ENCODE results near the gene BRAT1.

The BRAT1 gene

GRCh38 chr7:2510130-2510776, 45.1 kb downstream of the BRAT1 start:
- no peak for DNase-seq (ENCODE audit: low read depth)

DNA sequence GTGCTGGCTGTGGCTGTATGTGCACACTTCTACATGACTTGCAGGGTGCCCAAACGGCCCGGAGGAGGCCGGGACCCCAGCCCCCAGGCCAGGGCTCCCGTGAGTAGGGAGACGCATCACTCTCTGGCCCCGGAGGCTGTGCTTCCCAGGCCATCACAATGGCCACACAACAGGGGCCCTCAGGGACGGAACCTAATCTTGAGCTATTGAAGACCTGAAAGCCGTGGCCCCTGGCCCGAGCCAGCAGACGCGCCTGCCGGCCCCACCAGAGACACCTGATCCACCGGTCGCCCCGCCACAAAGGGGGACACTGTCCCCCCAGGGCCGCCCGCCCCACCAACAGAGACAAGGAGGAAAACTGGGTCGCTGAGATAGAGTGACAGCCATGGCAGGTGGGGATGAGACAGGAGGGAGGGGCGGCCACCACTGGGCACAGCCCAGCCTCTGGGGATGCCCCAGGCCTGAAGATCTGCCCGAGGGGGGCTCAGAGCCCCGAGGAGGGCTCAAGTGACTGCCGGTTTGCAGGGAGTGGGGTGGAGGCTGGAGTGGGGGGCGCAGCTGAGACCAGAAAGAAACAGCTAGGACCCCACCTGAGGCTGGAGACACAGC, 45.9 kb downstream of the BRAT1 start:
- no peak for DNase-seq (ENCODE audit: low read depth)

DNA sequence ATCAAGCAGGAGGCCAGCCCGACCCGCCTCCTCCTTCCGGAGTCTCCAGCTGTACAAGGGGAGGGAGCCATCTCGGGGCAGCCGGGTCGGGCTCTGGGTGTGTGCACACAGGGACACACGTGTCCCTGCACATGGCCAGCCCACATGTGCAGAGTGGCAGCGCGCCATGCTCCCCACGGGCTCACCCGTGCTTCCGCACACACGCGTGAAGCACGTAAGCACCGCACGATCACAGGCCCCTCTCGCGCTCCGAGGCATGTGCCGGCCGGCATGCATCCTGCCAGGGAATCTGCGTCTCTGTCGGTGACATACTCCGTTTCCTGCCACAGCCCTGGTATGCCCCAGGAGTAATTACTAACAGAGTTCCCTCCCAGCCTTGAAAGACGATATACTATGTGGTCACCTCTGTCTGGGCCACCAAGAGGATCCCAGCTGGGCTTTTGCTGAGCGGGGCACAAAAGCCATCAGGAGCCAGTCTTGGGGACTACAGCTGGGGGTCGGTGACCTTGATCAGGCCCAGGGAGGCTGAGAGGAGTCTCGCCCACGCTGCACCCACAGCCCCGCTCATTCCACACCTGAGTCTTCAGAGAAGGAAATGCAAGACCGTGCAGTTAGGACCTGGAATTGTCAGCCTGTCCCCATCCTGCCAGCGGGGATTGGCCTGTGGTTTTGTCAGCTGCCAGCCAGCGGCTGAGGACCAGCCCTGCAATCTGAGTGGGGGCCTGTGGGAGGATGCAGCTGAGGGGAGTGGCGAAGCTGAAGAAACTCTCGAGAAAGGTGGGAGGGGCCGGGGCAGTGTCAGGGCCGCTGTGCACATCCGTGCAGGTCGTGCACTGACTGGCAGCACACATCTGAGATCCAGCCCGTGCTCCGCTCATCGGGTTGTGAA, 46.8 kb downstream of the BRAT1 start:
- peak; percentile 81 for DNase-seq (ENCODE audit: low read depth)

- no peak for DNase-seq (ENCODE audit: low read depth)
Measured at GRCh38 chr7:2507917-2508306, 47.4 kb downstream of the BRAT1 start.

GRCh38 chr7:2507208-2507916, 48.0 kb downstream of the BRAT1 start:
- no peak for DNase-seq (ENCODE audit: low read depth)

DNA sequence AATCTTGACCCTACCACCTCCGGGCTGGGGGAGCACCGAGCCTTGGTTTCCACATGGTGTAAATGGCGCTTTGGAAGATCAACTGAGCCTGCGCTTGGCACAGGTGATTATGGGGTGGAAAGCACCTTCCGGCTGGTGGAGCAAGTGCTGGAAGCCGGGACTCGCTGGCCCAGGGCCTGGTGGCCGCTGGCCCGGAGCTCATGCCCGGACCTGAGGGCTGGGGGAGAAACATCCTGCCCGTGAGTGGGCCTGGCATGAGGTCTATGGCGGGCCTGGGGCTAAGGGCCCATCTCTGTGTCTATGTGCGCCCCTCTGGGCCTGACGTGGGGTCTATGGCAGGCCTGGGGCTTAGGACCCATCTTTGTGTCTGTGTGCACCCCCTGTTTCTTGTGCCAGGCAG, 49.9 kb downstream of the BRAT1 start:
- DNase-seq (ENCODE audit: low read depth), result no peak

GRCh38 chr7:2504889-2505375, 50.4 kb downstream of the BRAT1 start:
- DNase-seq (ENCODE audit: low read depth), result no peak

DNA sequence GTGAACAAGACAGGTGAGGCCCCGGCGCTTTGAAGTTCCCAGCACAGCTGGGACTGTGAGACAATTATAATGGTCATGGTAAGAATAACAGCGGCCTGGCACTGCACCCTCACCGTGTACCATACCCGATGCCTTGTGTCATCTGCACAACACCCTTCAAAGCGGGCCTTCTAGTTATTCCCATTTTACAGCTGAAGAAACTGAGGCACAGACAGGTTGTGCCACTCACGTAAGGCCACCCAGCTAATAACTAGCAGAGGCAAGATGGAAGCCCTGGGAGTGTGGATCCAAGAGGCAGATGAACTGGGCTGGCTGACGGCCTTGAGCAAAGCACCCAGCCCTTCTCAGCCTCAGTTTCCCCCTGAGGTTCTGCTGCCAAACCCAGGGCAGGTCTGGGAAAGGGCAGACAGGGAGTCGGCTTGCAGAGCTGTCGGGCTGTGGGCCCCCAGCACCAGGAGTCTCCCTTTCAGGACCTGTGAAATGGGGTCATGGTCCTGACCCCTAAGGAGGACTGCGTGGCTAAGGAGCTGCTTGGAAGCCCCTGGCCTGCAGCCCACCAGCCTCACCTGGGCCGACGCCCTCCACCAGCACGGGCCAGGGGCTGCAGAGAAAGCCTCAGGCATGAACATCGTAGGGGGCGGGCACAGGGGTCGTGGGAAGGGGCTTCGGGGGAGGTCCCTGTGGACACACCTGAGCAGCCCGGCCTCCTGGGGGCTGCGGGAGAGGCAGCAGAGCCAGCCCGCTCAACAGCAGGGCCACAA, 51.0 kb downstream of the BRAT1 start:
- DNase-seq (ENCODE audit: low read depth), result no peak

DNA sequence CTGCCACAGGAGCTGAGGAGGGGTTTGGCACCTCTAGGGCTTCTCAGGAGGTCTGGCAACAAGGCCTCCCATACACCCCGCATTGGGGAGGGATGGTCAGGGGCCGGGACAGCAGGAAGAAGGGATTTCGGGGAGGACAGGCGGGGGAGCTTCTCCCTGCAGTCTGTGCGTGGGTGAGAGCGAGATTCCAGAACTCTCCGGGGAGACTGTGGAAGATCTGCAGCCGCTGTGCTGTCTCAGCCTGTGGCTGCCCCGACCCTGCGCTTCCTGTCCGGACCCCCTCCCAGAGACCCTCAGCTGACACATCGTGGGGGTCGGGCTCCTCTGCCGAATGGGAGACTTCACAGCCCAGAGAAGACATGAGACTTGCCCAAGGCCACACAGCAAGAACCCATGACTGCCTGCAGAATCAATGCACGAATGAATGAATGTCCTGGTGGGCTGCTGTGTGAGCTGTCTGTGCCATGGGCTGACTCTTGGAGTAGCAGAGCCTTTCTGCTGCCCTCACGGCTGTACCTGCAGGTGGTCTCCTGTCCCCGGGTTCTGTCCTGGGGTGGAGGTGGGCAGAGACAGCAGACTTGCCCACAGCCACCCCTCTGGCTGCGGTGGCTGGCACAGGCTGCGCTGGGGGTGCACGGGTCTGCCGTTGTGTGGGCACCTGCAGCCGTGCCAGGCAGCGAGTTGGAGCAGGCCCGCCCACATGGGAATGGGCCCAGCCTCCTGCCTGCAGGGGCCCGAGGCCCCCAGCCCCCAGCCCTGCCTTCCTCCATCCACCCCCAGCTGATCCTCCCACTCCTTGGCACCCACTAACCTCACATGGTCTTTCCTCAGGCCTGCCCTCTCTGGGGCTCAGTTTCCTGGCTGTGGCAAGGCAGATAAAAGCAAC, 52.0 kb downstream of the BRAT1 start:
- DNase-seq (ENCODE audit: low read depth), result no peak

DNA sequence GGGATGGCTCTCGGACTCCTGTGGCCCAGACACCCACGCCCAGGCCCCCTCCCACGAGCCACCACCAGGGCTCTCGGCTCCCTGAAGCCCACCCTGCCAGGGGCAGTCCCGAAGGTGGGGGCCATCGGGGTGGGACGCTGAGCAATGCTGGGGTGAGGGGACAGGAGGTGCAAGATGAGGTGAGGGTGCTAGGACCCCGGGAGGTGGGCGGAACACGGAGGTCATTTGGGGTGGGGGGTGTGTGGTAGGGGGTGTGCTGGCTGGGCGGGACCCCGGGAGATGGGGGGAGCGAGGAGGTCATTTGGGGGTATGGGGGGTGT, 52.7 kb downstream of the BRAT1 start:
- no peak for DNase-seq (ENCODE audit: low read depth)

DNA sequence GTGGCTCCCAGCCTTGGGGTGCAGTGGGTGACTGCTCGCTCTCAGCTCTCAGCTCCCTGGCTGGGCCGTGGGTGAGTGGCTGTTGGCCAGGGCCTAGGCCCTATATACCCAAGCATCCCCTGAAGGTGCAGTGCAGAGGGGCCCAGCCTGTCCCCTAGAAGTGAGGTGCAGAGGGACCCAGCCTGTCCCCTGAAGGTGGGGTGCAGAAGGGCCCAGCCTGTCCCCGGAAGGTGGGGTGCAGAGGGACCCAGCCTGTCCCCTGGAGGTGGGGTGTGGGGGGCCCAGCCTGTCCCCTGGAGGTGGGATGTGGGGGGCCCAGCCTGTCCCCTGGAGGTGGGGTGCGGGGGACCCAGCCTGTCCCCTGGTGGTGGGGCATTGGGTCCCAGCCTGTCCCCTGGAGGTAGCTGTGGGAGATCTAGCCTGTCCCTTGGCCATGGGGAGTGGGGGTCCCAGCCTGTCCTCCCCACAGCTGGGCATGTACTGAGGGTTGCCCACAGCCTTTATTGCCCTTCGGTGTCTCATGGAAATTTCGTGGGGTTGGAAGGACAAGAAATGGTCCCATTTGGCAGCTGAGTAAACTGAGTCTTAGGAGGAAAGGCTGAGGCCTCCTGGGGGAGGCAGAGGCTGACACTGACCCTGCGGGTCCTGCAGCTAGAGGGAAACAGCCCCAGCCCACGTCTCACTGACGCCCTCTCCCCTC, 53.2 kb downstream of the BRAT1 start:
- DNase-seq (ENCODE audit: low read depth), result no peak

DNA sequence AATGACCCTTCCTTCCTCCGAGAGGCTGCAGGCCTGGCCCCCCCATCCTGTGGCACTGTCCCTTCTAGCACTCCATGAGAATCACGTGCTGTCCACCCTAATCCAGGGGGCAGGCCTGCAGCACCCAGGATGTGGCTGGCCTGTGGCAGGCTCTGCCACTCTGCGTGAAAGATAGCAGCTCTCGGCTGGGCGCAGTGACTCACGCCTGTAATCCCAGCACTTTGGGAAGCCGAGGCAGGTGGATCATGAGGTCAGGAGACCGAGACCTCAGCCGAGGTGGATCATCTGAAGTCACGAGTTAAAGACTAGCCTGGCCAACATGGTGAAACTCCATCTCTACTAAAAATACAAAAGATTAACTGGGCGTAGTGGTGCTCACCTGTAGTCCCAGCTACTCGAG, 54.6 kb downstream of the BRAT1 start:
- DNase-seq (ENCODE audit: low read depth), result no peak

DNA sequence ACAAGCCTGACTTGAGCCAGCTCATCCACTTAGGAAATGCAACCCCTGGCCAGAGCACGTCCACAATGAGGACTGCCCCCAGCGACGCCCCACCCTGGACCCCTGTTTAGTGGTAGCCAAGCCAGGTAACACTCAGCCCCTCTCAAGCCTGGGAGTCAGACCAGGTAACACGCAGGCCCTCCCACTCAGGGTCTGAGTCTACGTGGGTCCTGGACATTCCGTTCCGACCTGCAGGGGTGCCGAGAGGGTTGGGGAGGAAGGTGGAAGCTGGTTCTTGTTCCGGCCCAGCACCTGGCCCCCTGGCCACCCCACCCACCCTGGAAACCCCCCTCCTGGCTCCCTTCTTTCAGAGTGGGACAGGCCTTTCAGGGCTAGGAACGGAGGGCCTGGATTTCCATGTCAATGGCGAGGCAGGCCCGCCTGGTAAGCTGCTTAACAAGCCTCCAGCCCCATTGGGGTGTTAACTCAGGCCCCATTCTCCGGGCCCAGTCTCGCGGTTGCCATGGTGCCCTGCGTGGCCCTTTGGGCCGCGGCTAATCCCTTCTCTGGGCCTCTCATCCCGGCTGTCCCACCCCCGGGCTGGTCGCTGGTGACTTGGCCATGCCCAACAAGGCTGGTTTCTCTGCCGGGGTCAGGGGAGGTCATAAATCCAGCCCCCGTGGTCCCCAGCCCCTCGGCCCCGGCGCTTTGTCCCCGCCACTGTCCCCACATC, 55.4 kb downstream of the BRAT1 start:
- no peak for DNase-seq (ENCODE audit: low read depth)

DNA sequence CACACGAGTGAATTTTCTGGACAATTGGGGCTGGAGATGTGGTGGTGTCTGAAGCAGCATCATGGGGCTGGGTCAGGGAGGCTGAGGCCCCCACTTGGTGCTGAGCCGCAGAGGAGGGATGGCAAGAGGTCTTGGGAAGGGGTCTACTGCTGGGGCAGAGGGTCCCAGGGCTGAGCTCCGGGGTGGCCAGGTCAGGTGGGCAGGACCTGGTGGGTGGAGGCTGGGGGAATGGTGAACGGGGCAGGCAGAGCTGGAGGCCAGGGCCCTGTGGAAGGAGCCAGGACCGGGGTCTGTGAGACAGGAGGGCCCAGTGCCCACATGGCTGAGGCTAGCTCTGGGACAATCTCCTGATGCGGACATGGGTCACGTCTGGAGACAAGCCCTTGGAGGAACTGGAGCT, 56.1 kb downstream of the BRAT1 start:
- no peak for DNase-seq (ENCODE audit: low read depth)

GRCh38 chr7:2498708-2499107, 56.6 kb downstream of the BRAT1 start:
- no peak for DNase-seq (ENCODE audit: low read depth)

GRCh38 chr7:2497500-2498336, 57.6 kb downstream of the BRAT1 start:
- DNase-seq (ENCODE audit: low read depth), result no peak

DNA sequence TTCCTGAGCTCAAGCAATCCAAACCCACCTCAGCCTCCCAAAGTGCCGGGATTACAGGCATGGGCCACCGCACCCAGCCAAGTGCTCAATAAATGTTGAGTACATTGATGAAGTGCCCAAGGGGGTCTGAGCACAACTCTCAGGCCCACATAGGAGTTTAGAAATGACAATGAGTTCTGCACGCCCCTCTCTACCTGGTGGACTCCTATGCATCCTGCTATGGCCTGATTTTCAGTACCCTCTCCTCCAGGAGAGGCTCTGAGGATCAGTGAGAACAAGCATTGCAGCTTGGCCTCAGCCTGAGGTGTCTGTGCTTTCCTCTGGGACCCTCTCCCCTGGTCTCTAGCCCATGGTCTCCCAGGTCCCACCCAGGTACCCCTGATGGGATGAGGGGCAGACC, 58.3 kb downstream of the BRAT1 start:
- no peak for DNase-seq (ENCODE audit: low read depth)

- no peak for DNase-seq (ENCODE audit: low read depth)
Measured at GRCh38 chr7:2496375-2496774, 58.9 kb downstream of the BRAT1 start.

Data from ELR (cell line).